GM12892 (cell line): ENCODE measurements around the gene GNPTAB.
A peak's percentile ranks its signal among the peaks of the same experiment; 100 is the strongest.

Experiments
- DNase-seq: peaks from one replicate; pipeline ENCODE4 v3.0.0; 2011; ENCODE audit not compliant: insufficient read length
- FAIRE-seq: peaks from 2 replicates; lab custom pipeline; 2011; peaks lifted over from hg19 to GRCh38; lab: Jason Lieb, UNC
- POLR2A ChIP-seq: IDR thresholded peaks from 2 replicates; pipeline ENCODE4 v1.6.1; 2011; ENCODE audit warnings: low read depth, low read length, control low read depth
- POLR2AphosphoS5 ChIP-seq: IDR thresholded peaks from 2 replicates; pipeline ENCODE4 v1.6.1; 2011; ENCODE audit warnings: low read depth, low read length, control low read depth
- TAF1 ChIP-seq: IDR thresholded peaks from 2 replicates; pipeline ENCODE4 v1.6.1; 2011; ENCODE audit warnings: low read depth, mild to moderate bottlenecking, control low read depth, low read length, borderline replicate concordance

The GNPTAB gene

GRCh38 chr12:101706403-101706802 lies 124.4 kb downstream of the GNPTAB start:
- FAIRE-seq, result no peak
- no peak for TF ChIP-seq TAF1
- no peak for TF ChIP-seq POLR2A
- TF ChIP-seq POLR2AphosphoS5, result no peak
- no peak for DNase-seq

- no peak for TF ChIP-seq TAF1
- TF ChIP-seq POLR2AphosphoS5, result no peak
- TF ChIP-seq POLR2A, result no peak
- FAIRE-seq, result no peak
Measured at GRCh38 chr12:101703487-101703886, 127.3 kb downstream of the GNPTAB start.

DNA sequence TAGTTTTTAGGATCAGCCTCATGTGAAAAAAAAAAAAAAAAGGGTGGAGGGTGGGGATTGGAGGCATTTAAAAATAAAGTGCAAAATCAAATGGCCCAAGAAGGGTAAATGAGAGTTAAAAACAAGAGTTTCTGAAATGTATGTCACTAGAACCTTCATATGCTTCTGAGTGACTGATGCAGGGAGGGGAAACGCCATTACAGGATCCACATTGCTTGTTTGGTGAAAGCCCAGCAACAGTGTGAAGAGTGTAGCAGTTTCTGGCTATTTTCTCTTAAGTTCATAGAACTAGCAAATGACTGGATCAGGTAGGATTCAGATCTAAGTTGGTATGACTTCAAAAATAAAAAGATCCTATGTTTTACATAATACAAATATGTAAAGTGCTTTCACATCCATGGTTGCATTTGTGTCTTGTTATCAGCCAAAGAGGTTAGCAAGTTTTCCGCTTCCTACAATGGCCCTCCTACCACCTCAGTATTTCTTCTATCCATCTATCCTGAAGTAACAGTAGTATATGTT lies 130.4 kb downstream of the GNPTAB start:
- TF ChIP-seq TAF1, result no peak
- TF ChIP-seq POLR2AphosphoS5, result no peak
- no peak for TF ChIP-seq POLR2A
- no peak for DNase-seq
- no peak for FAIRE-seq

More at GRCh38 chr12:101703487-101703886, 127.3 kb downstream of the GNPTAB start:
- no peak for DNase-seq

DNA sequence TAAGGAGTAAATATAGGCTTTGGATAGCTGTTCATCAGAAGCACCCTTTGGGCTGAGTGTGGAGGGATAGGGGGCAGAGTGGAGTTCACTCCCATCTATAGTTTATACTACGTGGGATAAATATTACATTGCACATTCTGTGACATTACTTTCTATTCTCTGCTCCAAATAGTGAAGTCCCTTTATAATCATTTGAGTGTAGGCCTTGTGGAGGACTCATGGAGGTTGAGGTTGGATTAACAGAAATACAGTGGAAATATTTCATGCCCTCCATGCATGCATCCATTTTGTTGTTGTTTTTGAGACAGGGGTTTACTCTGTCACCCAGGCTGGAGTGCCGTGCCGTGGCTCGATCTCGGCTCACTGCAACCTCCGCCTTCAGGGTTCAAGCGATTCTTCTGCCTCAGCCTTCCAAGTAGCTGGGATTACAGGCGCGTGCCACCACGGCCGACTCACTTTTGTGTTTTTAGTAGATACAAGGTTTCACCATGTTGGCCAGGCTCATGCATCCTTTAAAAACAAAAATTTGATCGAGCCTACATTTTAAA lies 131.9 kb downstream of the GNPTAB start:
- FAIRE-seq (no peak), DNase-seq (no peak)
- TF ChIP-seq POLR2A, result no peak
- TF ChIP-seq TAF1, result no peak

- peak; percentile 52 for DNase-seq
- no peak for FAIRE-seq
- TF ChIP-seq POLR2A (no peak), POLR2AphosphoS5 (no peak), TAF1 (no peak)
Measured at GRCh38 chr12:101697930-101698799, 132.6 kb downstream of the GNPTAB start.

- no peak; the same call in 1 of the 2 replicates for TF ChIP-seq POLR2A
- no peak for TF ChIP-seq POLR2AphosphoS5
- no peak for TF ChIP-seq TAF1
- FAIRE-seq, result no peak
- peak; percentile 62 for DNase-seq
Measured at GRCh38 chr12:101697197-101697929, 133.4 kb downstream of the GNPTAB start, which contains the start of gene CHPT1. CHPT1 (plus strand) TSS chr12:101697640; CDS start chr12:101697862, 222 bp downstream.

GRCh38 chr12:101696251-101697196 lies 134.2 kb downstream of the GNPTAB start:
- FAIRE-seq (peak; percentile 85), DNase-seq (peak; percentile 11)
- TF ChIP-seq TAF1 (no peak), POLR2AphosphoS5 (no peak), POLR2A (no peak)

- no peak for FAIRE-seq
- no peak for TF ChIP-seq TAF1
- DNase-seq, result no peak
Measured at GRCh38 chr12:101695706-101696105, 135.1 kb downstream of the GNPTAB start.
